ENCODE data around the gene MON2. TPM values are rescaled to one million over a fixed set of nuclear protein-coding genes. Genes with fewer than 3 reads are reported as not detected.
A peak's percentile ranks its signal among the peaks of the same experiment; 100 is the strongest.

The MON2 gene
- total RNA-seq, 2 experiments from 2014 or later, result 25.5 to 29.0 TPM

GRCh38 chr12:62629413-62629812 is 162.8 kb downstream of the MON2 start:
- H3K27me3 Mint-ChIP-seq, result peaks cover 61% of the 10 kb centered on the region
- peaks cover 14% of the 10 kb centered on the region for H3K4me1 Mint-ChIP-seq (ENCODE audit: low read depth)
- no peak for DNase-seq
- no peaks in the 10 kb centered on the region for H3K36me3 Mint-ChIP-seq (ENCODE audit: low read depth)
- TF ChIP-seq CTCF (IDR thresholded peaks at IDR 0.05), result no peak
- ATAC-seq, result no peak
- H3K9me3 Mint-ChIP-seq, result no peaks in the 10 kb centered on the region
- ChIA-PET CTCF (interaction anchor here (1.0 kb wide), 2 partner anchors 8 to 165 kb away, joined by 3 to 4 read pairs; no protein-coding TSS in a partner anchor), POLR2A (interaction anchor here (2.0 kb wide), 1 partner anchor 27 kb away, joined by 7 read pairs; no protein-coding TSS in a partner anchor)
- H3K4me3 Mint-ChIP-seq, result no peak overlapping the region
- intact Hi-C loops (cut with micrococcal nuclease), result no loop called here
- H3K27ac Mint-ChIP-seq, result no peak overlapping the region

- H3K27me3 Mint-ChIP-seq, result peaks cover 62% of the 10 kb centered on the region
- no peak overlapping the region for H3K4me3 Mint-ChIP-seq
- DNase-seq, result no peak
- H3K9me3 Mint-ChIP-seq, result no peaks in the 10 kb centered on the region
- no peak overlapping the region for H3K27ac Mint-ChIP-seq
- CTCF ChIA-PET, result interaction anchor here (1.0 kb wide), 2 partner anchors 9 to 164 kb away, joined by 3 to 4 read pairs; no protein-coding TSS in a partner anchor
- POLR2A ChIA-PET, result interaction anchor here (2.0 kb wide), 1 partner anchor 27 kb away, joined by 7 read pairs; no protein-coding TSS in a partner anchor
- intact Hi-C loops (cut with micrococcal nuclease), result no loop called here
- ATAC-seq, result no peak
- TF ChIP-seq CTCF (IDR thresholded peaks at IDR 0.05), result no peak
- peaks cover 14% of the 10 kb centered on the region for H3K4me1 Mint-ChIP-seq (ENCODE audit: low read depth)
- H3K36me3 Mint-ChIP-seq (ENCODE audit: low read depth), result no peaks in the 10 kb centered on the region
Observed at GRCh38 chr12:62629971-62630739, 163.5 kb downstream of the MON2 start.

GRCh38 chr12:62631471-62632410 is 165.1 kb downstream of the MON2 start:
- no peak for TF ChIP-seq CTCF (IDR thresholded peaks at IDR 0.05)
- Mint-ChIP-seq H3K4me1 (ENCODE audit: low read depth) (peaks cover 14% of the 10 kb centered on the region), H3K4me3 (peak overlapping the region; percentile 67), H3K9me3 (no peaks in the 10 kb centered on the region), H3K27me3 (peaks cover 58% of the 10 kb centered on the region), H3K36me3 (ENCODE audit: low read depth) (no peaks in the 10 kb centered on the region), H3K27ac (no peak overlapping the region)
- intact Hi-C loops (cut with micrococcal nuclease), result no loop called here
- peak; percentile 40 for DNase-seq
- ATAC-seq, result peak; percentile 64
- CTCF ChIA-PET, result interaction anchor here (0.9 to 1.4 kb wide), 3 partner anchors 12 to 160 kb away, joined by 3 read pairs; no protein-coding TSS in a partner anchor
- POLR2A ChIA-PET, result no interaction called here

GRCh38 chr12:62632411-62632918 is 165.8 kb downstream of the MON2 start:
- H3K4me1 Mint-ChIP-seq (ENCODE audit: low read depth), result peaks cover 14% of the 10 kb centered on the region
- ChIA-PET CTCF (interaction anchor here (0.9 to 1.4 kb wide), 3 partner anchors 13 to 160 kb away, joined by 3 read pairs; no protein-coding TSS in a partner anchor), POLR2A (no interaction called here)
- H3K9me3 Mint-ChIP-seq, result no peaks in the 10 kb centered on the region
- no peak overlapping the region for H3K27ac Mint-ChIP-seq
- H3K27me3 Mint-ChIP-seq, result peaks cover 54% of the 10 kb centered on the region
- H3K4me3 Mint-ChIP-seq, result peak overlapping the region; percentile 67
- DNase-seq (no peak), ATAC-seq (peak; percentile 35)
- intact Hi-C loops (cut with micrococcal nuclease), result no loop called here
- TF ChIP-seq CTCF (IDR thresholded peaks at IDR 0.05), result no peak
- H3K36me3 Mint-ChIP-seq (ENCODE audit: low read depth), result no peaks in the 10 kb centered on the region
